Kidney (tissue), 14 donors: ENCODE data around the gene SPSB3. TPM values are rescaled to one million over a fixed set of nuclear protein-coding genes. Genes with fewer than 3 reads are reported as not detected.
"Not testable (repeated sequence)": the region's sequence is repeated elsewhere in the genome, so short reads cannot be mapped to it uniquely, and the experiment has no call there.

Source experiments
- DNase-seq, 5 donors: peaks; one replicate each; pipeline ENCODE4 v3.0.0-alpha.2; 2013 to 2020
- FAIRE-seq: peaks from 2 replicates; lab custom pipeline; 2012; peaks lifted over from hg19 to GRCh38; lab: Jason Lieb, UNC
- H3K27ac ChIP-seq, 2 donors: one replicate each; pipeline ENCODE4 v1.7.0; 2013; ENCODE audit warnings: low read depth in 2 of 2, low read length in 2 of 2, inconsistent platforms in 1 of 2
- H3K27me3 ChIP-seq: one replicate; pipeline ENCODE4 v1.7.1; 2013; ENCODE audit warnings: low read length, inconsistent platforms; ENCODE audit not compliant: control insufficient read depth, insufficient read depth
- H3K36me3 ChIP-seq, 3 donors: one replicate each; pipeline versions ENCODE4 v1.7.0 to v1.7.1; 2013; ENCODE audit warnings: low read length in 3 of 3, control low read depth in 1 of 3, inconsistent platforms in 1 of 3; ENCODE audit not compliant: insufficient read depth in 3 of 3, control insufficient read depth in 2 of 3
- H3K4me1 ChIP-seq, 3 donors: one replicate each; pipeline versions ENCODE4 v1.7.0 to v1.7.1; 2013; ENCODE audit warnings: low read length in 3 of 3, inconsistent platforms in 1 of 3, low read depth in 1 of 3; ENCODE audit not compliant: control insufficient read depth in 2 of 3, insufficient read depth in 2 of 3
- H3K4me3 ChIP-seq, 3 donors: one replicate each; pipeline versions ENCODE4 v1.7.0 to v1.8.1; 2013; ENCODE audit warnings: low read length in 3 of 3, control low read depth in 1 of 3, inconsistent platforms in 1 of 3
- H3K9ac ChIP-seq, 3 donors: one replicate each; pipeline versions ENCODE4 v1.7.0 to v1.7.1; 2013; ENCODE audit warnings: low read length in 3 of 3, control low read depth in 1 of 3, inconsistent platforms in 1 of 3
- H3K9me3 ChIP-seq, 3 donors: one replicate each; pipeline versions ENCODE4 v1.7.0 to v1.7.1; 2013; ENCODE audit warnings: low read length in 3 of 3, control low read depth in 1 of 3, inconsistent platforms in 1 of 3; ENCODE audit not compliant: control insufficient read depth in 2 of 3, insufficient read depth in 1 of 3
- intact Hi-C: fragments of 100-400 bp; cut with DNase I; formaldehyde crosslinking; loops from one replicate; pipeline ENCODE4 v1.11.1; 2022
- polyA plus RNA-seq: library from polyadenylated mRNA; stranded (reverse); fragments of 350-450 nt; fragmentation: Illumina TruSeq; extraction: RNeasy Lipid Tissue Mini Kit (QIAGEN cat#74804); gene quantifications from one replicate; pipeline ENCODE4 v1.2.3, GENCODE V29; 2014; ENCODE audit warnings: low read depth, low replicate concordance; ENCODE audit not compliant: insufficient read depth
- total RNA-seq: library from RNA; stranded (reverse); fragmentation: NEBNext Ultra II Directional; extraction: Animal tissue kit (Norgen Biotek cat#: 25700); gene quantifications from one replicate; pipeline ENCODE4 v1.2.1, GENCODE V29; 2021
- TF ChIP-seq, protein P1 (sequence below): IDR thresholded peaks from 3 replicates; pipeline ENCODE4 v1.5.1; 2012; ENCODE audit warnings: mild to moderate bottlenecking, moderate library complexity, borderline replicate concordance; ENCODE audit not compliant: insufficient read depth; ENCODE audit errors: extremely low read depth
- donor health status: control.
- donor health status: control.
- donor health status: control.
- donor health status: control.
- donor health status: control.
- donor health status: DM: yes; HTN: yes; CAD: no.
- donor health status: Normal renal cell carcinoma (clear cell type).

The SPSB3 gene
- total and polyA plus RNA-seq, 2 donors from 2014 or later: 55.1 to 57.7 TPM

DNA sequence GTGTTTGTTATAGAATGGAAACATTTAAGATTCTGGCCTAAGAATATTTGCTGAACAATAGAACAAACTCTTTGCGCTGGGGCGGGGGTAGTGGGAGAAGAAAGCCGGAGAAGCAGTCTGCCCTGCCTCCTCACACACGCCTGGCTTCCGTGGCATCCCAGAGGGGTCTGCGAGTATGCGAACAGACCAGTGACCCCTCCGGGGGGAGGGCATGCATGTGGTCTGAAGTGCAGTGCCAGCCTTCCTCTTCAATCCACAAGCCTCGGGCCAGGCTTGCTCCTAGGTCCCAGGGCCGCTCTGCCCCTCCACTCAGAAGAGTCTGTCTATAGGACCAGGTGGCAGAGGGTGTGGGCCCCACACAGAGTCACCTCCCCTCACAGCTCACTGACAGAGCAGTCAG, 25.3 kb upstream of the SPSB3 start:
- Histone ChIP-seq H3K9ac (no peak overlapping the region), H3K36me3 (peaks cover 0 to 21% (median 5%) of the 10 kb centered on the region in 3 donors), H3K27me3 (no peaks in the 10 kb centered on the region), H3K4me3 (no peak overlapping the region), H3K9me3 (no peaks in the 10 kb centered on the region), H3K4me1 (no peaks in the 10 kb centered on the region), H3K27ac (no peak overlapping the region)
- intact Hi-C loops: no loop called here
- FAIRE-seq: no peak
- TF ChIP-seq, protein P1, sequence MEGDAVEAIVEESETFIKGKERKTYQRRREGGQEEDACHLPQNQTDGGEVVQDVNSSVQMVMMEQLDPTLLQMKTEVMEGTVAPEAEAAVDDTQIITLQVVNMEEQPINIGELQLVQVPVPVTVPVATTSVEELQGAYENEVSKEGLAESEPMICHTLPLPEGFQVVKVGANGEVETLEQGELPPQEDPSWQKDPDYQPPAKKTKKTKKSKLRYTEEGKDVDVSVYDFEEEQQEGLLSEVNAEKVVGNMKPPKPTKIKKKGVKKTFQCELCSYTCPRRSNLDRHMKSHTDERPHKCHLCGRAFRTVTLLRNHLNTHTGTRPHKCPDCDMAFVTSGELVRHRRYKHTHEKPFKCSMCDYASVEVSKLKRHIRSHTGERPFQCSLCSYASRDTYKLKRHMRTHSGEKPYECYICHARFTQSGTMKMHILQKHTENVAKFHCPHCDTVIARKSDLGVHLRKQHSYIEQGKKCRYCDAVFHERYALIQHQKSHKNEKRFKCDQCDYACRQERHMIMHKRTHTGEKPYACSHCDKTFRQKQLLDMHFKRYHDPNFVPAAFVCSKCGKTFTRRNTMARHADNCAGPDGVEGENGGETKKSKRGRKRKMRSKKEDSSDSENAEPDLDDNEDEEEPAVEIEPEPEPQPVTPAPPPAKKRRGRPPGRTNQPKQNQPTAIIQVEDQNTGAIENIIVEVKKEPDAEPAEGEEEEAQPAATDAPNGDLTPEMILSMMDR: no peak
- peak in 1 of 5 donors; percentile 52 for DNase-seq

DNA sequence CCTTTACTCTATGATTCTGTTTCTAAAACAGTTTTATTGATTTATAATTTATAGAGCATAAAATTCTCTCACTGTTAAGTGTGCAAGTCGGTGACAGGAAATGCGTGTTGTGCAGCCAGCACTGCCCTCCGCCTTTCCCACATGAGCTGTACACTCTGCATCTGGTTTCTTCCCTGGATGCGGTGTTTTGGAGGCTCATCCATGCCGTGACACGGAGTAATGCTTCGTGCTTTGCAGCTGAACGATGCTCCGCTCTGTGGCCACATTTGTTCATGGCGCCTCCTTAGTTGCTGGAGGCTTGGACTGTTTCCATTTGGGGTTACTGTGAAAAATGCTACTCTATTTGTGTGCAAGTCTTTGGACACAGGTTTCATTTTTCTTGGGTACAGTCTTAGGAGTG, 18.3 kb upstream of the SPSB3 start:
- Histone ChIP-seq H3K9ac (no peak overlapping the region), H3K9me3 (peaks cover 0 to 3% (median 0%) of the 10 kb centered on the region in 3 donors), H3K27me3 (no peaks in the 10 kb centered on the region), H3K36me3 (no peaks in the 10 kb centered on the region), H3K4me1 (no peaks in the 10 kb centered on the region), H3K27ac (no peak overlapping the region), H3K4me3 (no peak overlapping the region)
- DNase-seq (no peak), FAIRE-seq (no peak)
- TF ChIP-seq, protein P1: no peak
- intact Hi-C loops: no loop called here

DNA sequence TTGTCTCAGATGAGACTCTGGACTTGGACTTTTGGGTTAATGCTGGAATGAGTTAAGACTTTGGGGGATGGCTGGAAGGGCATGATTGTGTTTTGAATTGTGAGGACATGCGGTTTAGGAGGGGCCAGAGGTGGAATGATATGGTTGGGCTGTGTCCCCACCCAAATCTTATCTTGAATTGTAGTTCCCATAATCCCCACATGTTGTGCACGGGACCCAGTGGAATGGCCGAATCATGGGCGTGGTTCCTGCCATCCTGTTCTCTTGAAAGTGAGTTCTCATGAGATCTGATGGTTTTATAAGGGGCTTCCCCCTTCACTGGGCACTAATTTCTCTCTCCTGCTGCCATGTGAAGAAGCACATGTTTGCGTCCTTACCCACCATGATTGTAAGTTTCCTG, 16.9 kb upstream of the SPSB3 start:
- H3K4me3 ChIP-seq, FAIRE-seq, intact Hi-C loops, H3K9ac ChIP-seq, H3K4me1 ChIP-seq, H3K27me3 ChIP-seq, H3K36me3 ChIP-seq, H3K9me3 ChIP-seq, H3K27ac ChIP-seq, DNase-seq: not testable (repeated sequence)

DNA sequence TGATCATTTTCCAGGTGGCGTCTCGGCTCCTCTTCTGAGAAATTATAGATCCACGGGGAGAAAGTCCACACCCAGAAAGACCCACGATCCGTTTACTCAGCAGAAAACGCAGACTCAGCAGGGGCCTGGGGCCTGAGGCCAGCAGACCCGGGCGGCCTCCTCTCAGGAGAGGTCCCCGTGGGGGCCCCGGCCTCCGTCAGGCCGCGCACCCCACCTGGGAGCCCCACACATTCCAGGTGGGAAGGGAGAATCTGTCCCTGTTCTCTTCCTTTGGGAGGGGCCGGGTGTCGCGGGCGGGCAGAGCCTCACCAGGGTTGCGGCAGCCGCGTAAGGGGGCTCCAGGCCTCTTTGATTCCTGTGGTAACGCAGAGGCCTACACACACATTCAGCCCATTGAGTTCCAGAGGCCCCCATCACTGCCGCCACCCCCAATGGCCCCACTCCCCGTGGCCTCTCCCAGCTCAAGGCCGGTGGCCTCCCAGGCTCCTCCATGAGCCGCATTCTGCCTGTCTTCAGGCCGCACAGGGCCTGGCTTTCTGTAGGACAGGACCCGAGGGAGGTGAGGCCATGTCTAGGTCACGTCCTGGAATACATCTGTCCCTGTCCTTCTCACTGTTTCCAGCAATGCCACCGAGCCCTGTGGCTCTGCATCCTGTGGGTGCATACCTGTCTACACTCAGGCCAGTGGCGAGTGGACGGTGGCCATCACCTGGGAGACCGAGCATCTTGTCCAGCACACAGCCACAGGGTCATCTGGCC, 12.7 kb upstream of the SPSB3 start:
- H3K36me3 ChIP-seq: no peaks in the 10 kb centered on the region
- H3K4me1 ChIP-seq: no peaks in the 10 kb centered on the region
- no peak overlapping the region for H3K27ac ChIP-seq
- intact Hi-C loops: no loop called here
- peaks cover 0 to 3% (median 0%) of the 10 kb centered on the region in 3 donors for H3K9me3 ChIP-seq
- H3K4me3 ChIP-seq: no peak overlapping the region
- no peaks in the 10 kb centered on the region for H3K27me3 ChIP-seq
- DNase-seq: peak in 1 of 5 donors; percentile 63
- TF ChIP-seq, protein P1: no peak
- no peak for FAIRE-seq
- H3K9ac ChIP-seq: no peak overlapping the region
